Sciatic nerve (tissue), 2 donors: ENCODE measurements around the gene AP5S1. TPM values are rescaled to one million over a fixed set of nuclear protein-coding genes. Genes with fewer than 3 reads are reported as not detected.
"Not testable (repeated sequence)": the region's sequence is repeated elsewhere in the genome, so short reads cannot be mapped to it uniquely, and the experiment has no call there.

Experiments
- ATAC-seq: fragments of 200-7000 bp; cut with Tn5 transposase; one replicate; pipeline ENCODE4 v1.9.1; 2020; ENCODE audit warnings: mild to moderate bottlenecking, moderate library complexity
- DNase-seq: peaks from one replicate; pipeline ENCODE4 v3.0.0-alpha.2; 2020; ENCODE audit warnings: low spot score
- intact Hi-C: fragments of 100-400 bp; cut with DNase I; formaldehyde crosslinking; loops from one replicate; pipeline ENCODE4 v1.14.2; 2022
- total RNA-seq: library from RNA; stranded (reverse); fragmentation: NEBNext Ultra II Directional; extraction: Animal tissue kit (Norgen Biotek cat#: 25700); gene quantifications from one replicate; pipeline ENCODE4 v1.2.1, GENCODE V29; 2021
- donor health status: DM: no; HTN: no; CAD: no.
- donor health status: DM: no; HTN: no; CAD: no.

AP5S1 gene
- total RNA-seq, 1 donor from 2014 or later = 8.4 TPM

DNA sequence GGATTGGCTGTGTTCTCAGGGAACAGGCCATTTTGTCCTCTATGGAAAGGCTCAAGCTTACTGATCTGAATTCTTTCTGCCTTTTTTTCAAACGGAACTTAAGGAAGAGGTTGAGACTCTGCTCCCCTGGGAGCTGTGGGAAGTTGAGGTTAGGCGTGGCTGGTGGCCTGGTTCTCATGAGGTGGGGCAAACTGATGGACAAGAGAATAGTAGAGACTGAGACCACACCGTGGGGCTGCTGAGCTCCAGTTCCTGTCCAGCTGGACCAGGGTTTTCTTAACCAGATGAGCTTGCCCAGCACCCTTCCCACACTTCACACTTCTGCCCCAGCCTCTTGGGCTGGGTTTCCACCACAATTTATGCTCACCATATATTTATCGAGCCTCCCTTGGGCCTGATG lies 6.1 kb downstream of the AP5S1 start:
- no peak for DNase-seq
- no peak for ATAC-seq
- intact Hi-C loops = no loop called here

GRCh38 chr20:3828798-3829197 lies 8.5 kb downstream of the AP5S1 start:
- DNase-seq (no peak), ATAC-seq (no peak)
- intact Hi-C loops = no loop called here

DNA sequence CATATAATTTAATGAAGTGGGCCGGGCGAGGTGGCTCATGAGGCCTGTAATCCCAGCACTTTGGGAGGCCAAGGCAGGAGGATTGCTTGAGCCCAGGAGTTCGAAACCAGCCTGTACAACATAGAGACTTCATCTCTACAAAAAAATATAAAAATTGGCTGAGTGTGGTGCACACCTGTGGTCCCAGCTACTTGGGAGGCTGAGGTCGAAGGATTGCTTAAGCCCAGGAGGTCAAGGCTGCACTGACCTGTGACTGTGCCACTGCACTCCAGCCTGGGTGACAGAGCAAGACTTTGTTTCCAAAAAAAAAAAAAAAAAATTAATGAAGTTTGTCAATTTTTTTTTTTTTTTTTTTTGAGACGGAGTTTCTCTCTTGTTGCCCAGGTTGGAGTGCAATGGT lies 9.5 kb downstream of the AP5S1 start:
- ATAC-seq, DNase-seq, intact Hi-C loops: not testable (repeated sequence)

DNA sequence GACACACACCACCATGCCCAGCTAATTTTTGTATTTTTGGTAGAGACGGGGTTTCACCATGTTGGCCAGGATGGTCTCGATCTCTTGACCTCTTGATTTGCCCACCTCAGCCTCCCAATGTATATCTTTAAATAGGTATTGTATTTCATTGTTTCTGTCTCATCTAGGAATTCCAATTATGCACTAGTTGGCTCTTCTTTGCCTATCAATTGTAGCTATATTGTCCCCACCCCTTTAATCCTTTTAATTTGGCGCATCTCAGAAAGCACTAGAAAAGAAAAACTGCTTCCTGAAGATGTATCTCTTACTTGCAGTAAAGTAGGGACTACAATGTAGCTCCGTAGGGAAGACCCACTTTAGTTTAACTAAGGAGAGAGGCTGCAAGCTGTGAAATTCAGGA lies 15.8 kb downstream of the AP5S1 start:
- no peak for DNase-seq
- ATAC-seq = no peak
- intact Hi-C loops = no loop called here

DNA sequence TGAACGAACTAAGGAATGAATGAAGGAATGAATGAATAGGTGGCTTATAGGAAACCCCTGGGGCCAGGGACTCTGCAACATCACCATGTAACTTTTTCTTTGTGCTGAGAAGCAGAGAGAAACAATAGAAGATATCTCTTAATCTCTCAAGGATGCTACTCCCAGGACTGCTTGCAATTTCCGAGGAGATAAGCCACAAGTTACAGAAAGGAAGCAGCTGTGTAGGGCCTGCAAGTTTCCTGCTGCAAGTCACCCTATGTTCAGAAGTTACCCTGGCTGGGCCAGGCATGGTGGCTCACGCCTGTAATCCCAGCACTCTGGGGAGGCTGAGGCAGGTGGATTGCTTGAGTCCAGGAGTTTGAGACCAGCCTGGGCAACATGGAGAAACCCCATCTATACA lies 19.0 kb downstream of the AP5S1 start:
- no peak for DNase-seq
- intact Hi-C loops = no loop called here
- no peak for ATAC-seq

- intact Hi-C loops, DNase-seq, ATAC-seq: not testable (repeated sequence)
Measured at GRCh38 chr20:3840201-3840600, 19.9 kb downstream of the AP5S1 start.

- no peak for DNase-seq
- ATAC-seq = no peak
- intact Hi-C loops = no loop called here
Measured at GRCh38 chr20:3842348-3842930, 22.1 kb downstream of the AP5S1 start.

DNA sequence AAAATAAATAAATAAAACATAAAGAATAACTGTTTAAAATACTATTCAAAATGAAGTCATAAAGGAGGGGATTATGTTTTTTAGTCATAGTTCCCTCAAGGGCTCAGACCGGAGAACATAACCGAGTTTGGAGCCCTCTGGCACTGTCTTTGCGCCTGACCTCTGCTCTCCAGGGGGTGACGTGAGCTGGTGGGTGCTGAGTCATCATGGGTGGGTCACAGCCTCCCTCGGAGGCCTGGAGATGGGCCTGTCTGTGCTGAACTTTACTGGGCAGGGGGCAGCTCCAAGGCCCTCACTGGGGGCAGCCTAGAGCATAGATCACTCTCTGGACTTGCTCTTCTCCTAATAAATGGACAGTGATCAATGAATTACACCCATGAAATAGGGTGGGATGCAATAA lies 23.1 kb downstream of the AP5S1 start:
- ATAC-seq = no peak

DNA sequence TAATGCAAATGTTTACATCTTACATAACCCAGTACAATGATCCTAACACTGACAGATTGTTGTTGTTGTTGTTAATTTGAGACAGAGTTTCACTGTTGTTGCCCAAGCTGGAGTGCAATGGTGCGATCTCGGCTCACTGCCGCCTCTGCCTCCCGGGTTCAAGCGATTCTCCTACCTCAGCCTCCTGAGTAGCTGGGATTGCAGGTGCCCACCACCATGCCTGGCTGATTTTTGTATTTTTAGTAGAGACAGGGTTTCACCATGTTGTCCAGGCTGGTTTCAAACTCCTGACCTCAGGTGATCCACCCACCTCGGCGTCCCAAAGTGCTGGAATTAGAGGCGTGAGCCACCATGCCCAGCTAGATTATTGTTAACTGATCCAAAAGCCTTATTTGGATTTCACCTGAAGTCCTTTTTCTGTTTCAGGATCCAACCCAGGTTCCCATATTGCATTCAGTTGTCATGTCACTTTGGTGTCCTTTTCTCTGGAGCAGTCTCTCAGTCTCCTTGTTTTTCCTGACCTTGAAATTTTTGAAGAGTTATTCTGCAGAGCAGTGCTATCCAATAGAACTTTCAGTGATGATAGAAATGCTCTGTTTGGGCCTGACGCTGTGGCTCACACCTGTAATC lies 23.8 kb downstream of the AP5S1 start:
- DNase-seq, intact Hi-C loops, ATAC-seq: not testable (repeated sequence)

More for the DNA sequence above, 23.1 kb downstream of the AP5S1 start:
- DNase-seq = no peak
- intact Hi-C loops = no loop called here

GRCh38 chr20:3846378-3846739 lies 26.0 kb downstream of the AP5S1 start:
- DNase-seq = no peak
- ATAC-seq = no peak
- intact Hi-C loops = no loop called here

DNA sequence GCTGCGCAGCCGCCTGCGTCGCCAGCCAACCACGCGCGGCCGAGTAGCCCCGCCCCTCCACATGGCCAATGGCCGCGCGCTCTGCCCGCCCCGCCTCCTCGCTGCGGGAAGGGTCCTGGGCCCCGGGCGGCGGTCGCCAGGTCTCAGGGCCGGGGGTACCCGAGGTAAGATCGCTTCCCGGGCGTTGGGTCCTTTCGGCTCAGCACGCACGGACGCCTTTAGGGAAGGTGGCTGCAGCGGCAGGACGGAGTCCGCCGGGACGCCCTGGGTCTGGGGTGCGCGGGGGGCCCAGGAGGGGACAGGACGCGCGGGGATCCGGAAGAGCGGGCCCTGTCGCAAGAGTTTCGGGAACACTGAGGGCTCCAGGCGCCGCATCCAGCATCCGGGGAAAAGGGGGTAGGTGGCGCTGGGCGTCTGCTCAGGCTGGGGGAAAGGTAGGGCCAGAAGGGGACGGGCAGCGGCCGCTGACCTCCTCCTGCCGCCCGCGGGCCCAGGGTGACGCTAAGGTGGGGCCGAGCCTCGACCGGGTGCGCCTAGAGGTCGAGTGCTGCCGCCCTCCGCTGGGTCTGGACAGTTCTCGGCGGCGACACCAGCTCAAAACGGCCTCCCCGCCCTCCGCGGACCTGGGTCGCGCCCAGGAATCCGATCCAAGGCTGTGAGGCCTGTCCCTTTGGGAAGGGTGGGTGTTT lies 26.5 kb downstream of the AP5S1 start, which contains the start of gene MAVS:
Gene MAVS (plus strand): TSS at position 95 of the 689 bp plus-strand sequence. CDS start 7,791 bp downstream, outside the sequence.
- ATAC-seq (peak; percentile 99), DNase-seq (peak; percentile 94)
- intact Hi-C loops = no loop called here

GRCh38 chr20:3847429-3847940 lies 27.1 kb downstream of the AP5S1 start:
- ATAC-seq (no peak), DNase-seq (no peak)
- intact Hi-C loops = no loop called here

- intact Hi-C loops = no loop called here
- ATAC-seq (no peak), DNase-seq (no peak)
Measured at GRCh38 chr20:3848565-3848964, 28.2 kb downstream of the AP5S1 start.

DNA sequence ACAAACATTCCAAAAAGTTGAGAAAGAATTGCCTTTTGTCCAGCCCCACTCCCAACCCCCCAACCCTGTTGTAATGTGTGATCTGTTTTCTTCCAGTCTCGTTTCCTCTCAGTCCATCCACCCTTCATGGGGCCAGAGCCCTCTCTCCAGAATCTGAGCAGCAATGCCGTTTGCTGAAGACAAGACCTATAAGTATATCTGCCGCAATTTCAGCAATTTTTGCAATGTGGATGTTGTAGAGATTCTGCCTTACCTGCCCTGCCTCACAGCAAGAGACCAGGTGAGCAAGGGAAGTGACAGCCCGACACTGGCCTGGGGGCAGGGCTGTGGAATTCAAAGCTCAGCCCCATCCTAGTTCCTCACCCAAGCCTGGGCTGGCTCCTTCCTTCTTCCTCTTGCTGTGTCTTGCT lies 34.1 kb downstream of the AP5S1 start:
- ATAC-seq (peak; percentile 44), DNase-seq (no peak)
- intact Hi-C loops = no loop called here

- DNase-seq = no peak
- ATAC-seq = no peak
- intact Hi-C loops = no loop called here
Measured at GRCh38 chr20:3857405-3857804, 37.1 kb downstream of the AP5S1 start.

- intact Hi-C loops = no loop called here
- ATAC-seq = no peak
- no peak for DNase-seq
Measured at GRCh38 chr20:3858689-3859088, 38.3 kb downstream of the AP5S1 start.

- DNase-seq (no peak), ATAC-seq (no peak)
- intact Hi-C loops = no loop called here
Measured at GRCh38 chr20:3861191-3861590, 40.8 kb downstream of the AP5S1 start.

DNA sequence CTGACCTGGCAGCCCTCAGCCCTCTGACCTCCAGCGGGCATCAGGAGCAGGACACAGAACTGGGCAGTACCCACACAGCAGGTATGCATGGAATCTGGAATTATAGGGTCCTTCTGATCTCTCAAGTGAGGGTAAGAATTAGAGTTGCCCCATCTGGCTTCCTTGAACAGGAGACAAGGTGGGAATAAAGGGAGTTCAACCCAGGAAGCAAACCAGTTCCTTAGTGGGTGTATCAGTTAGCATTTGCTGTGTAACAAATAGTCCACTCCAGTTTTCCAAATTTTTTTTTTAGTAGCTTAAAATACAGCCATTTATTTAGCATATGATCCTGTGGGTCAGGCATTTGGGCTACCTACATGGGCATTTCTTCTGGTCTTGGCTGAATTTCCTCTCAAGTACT lies 42.0 kb downstream of the AP5S1 start:
- intact Hi-C loops = no loop called here
- ATAC-seq (no peak), DNase-seq (no peak)

- intact Hi-C loops = no loop called here
- DNase-seq = no peak
- ATAC-seq = no peak
Measured at GRCh38 chr20:3863317-3863716, 43.0 kb downstream of the AP5S1 start.

DNA sequence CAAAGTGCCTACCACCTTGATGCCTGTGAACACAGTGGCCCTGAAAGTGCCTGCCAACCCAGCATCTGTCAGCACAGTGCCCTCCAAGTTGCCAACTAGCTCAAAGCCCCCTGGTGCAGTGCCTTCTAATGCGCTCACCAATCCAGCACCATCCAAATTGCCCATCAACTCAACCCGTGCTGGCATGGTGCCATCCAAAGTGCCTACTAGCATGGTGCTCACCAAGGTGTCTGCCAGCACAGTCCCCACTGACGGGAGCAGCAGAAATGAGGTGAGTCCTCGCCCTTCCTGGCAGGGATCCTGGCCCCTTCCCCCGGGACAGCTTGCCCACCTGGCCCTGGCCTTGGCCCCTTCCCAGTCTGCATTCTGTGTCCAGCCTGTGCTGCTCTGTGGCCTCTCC lies 44.2 kb downstream of the AP5S1 start:
- ATAC-seq = no peak
- intact Hi-C loops = no loop called here
- peak; percentile 62 for DNase-seq
